Liver (tissue), 9 donors: ENCODE data around the gene AOPEP. TPM values are rescaled to one million over a fixed set of nuclear protein-coding genes. Genes with fewer than 3 reads are reported as not detected.

Experiments
- DNase-seq: peaks from one replicate; pipeline ENCODE4 v3.0.0-alpha.2; 2017; ENCODE audit warnings: low spot score
- H3K27ac ChIP-seq, 2 donors: one replicate each; pipeline ENCODE4 v1.7.0; 2013; ENCODE audit warnings: inconsistent platforms in 2 of 2, low read length in 2 of 2, control low read depth in 1 of 2, low read depth in 1 of 2, mild to moderate bottlenecking in 1 of 2
- H3K27me3 ChIP-seq, 4 donors: one replicate each; pipeline versions ENCODE4 v1.6.1 to v1.7.0; 2013; ENCODE audit warnings: low read length in 3 of 4, inconsistent platforms in 1 of 4, mild to moderate bottlenecking in 1 of 4, moderate library complexity in 1 of 4; ENCODE audit not compliant: control insufficient read depth in 4 of 4, insufficient read depth in 4 of 4
- H3K36me3 ChIP-seq, 4 donors: one replicate each; pipeline versions ENCODE4 v1.6.1 to v1.7.0; 2013; ENCODE audit warnings: low read length in 3 of 4, mild to moderate bottlenecking in 3 of 4, low read depth in 1 of 4, moderate library complexity in 1 of 4; ENCODE audit not compliant: control insufficient read depth in 4 of 4, insufficient read depth in 3 of 4
- H3K4me1 ChIP-seq, 4 donors: one replicate each; pipeline versions ENCODE4 v1.6.1 to v1.7.0; 2013; ENCODE audit warnings: low read length in 3 of 4, mild to moderate bottlenecking in 3 of 4, moderate library complexity in 1 of 4; ENCODE audit not compliant: control insufficient read depth in 4 of 4, insufficient read depth in 4 of 4
- H3K4me3 ChIP-seq, 3 donors: one replicate each; pipeline versions ENCODE4 v1.6.1 to v1.7.0; 2013; ENCODE audit warnings: low read length in 3 of 3, control low read depth in 1 of 3, low read depth in 1 of 3, mild to moderate bottlenecking in 1 of 3
- H3K9ac ChIP-seq, 2 donors: one replicate each; pipeline ENCODE4 v1.7.0; 2013; ENCODE audit warnings: low read length in 2 of 2, mild to moderate bottlenecking in 2 of 2, moderate library complexity in 2 of 2, control low read depth in 1 of 2, low read depth in 1 of 2
- H3K9me3 ChIP-seq, 4 donors: one replicate each; pipeline versions ENCODE4 v1.6.1 to v1.7.0; 2013; ENCODE audit warnings: low read length in 3 of 4; ENCODE audit not compliant: control insufficient read depth in 4 of 4
- ATF3 ChIP-seq: IDR thresholded peaks from 2 replicates; pipeline ENCODE4 v1.6.1; 2016; ENCODE audit warnings: antibody characterized with exemption
- EGR1 ChIP-seq, 2 donors: IDR thresholded peaks; 2 replicates each; pipeline ENCODE4 v1.6.1; 2016 to 2018; ENCODE audit warnings: antibody characterized with exemption in 2 of 2, low read depth in 2 of 2
- FOXA1 ChIP-seq: IDR thresholded peaks from 2 replicates; pipeline ENCODE4 v1.6.1; 2016; ENCODE audit warnings: antibody characterized with exemption
- FOXA2 ChIP-seq: IDR thresholded peaks from 2 replicates; pipeline ENCODE4 v1.6.1; 2016; ENCODE audit warnings: antibody characterized with exemption
- GABPA ChIP-seq, 2 donors: IDR thresholded peaks in 1 of 2; conservative IDR thresholded peaks in 1 of 2; 2 replicates each; pipeline ENCODE4 v1.6.1; 2016; ENCODE audit warnings: antibody characterized with exemption in 2 of 2, mild to moderate bottlenecking in 1 of 2, moderate library complexity in 1 of 2
- HNF4G ChIP-seq: IDR thresholded peaks from 2 replicates; pipeline ENCODE4 v1.6.1; 2016; ENCODE audit warnings: antibody characterized with exemption
- JUND ChIP-seq, 2 donors: IDR thresholded peaks; 2 replicates each; pipeline ENCODE4 v1.6.1; 2016; ENCODE audit warnings: antibody characterized with exemption in 2 of 2
- MAX ChIP-seq: IDR thresholded peaks from 2 replicates; pipeline ENCODE4 v1.6.1; 2016; ENCODE audit warnings: antibody characterized with exemption
- NR2F2 ChIP-seq: IDR thresholded peaks from 2 replicates; pipeline ENCODE4 v1.6.1; 2016; ENCODE audit warnings: antibody characterized with exemption
- RAD21 ChIP-seq, 2 donors: IDR thresholded peaks; 2 replicates each; pipeline ENCODE4 v1.6.1; 2016; ENCODE audit warnings: antibody characterized with exemption in 2 of 2, mild to moderate bottlenecking in 2 of 2
- REST ChIP-seq: IDR thresholded peaks from 2 replicates; pipeline ENCODE4 v1.6.1; 2016; ENCODE audit warnings: antibody characterized with exemption, mild to moderate bottlenecking
- RXRA ChIP-seq, 2 donors: IDR thresholded peaks; 2 replicates each; pipeline ENCODE4 v1.6.1; 2017 to 2018; ENCODE audit warnings: antibody characterized with exemption in 2 of 2, mild to moderate bottlenecking in 1 of 2
- SP1 ChIP-seq: IDR thresholded peaks from 2 replicates; pipeline ENCODE4 v1.6.1; 2018; ENCODE audit warnings: antibody characterized with exemption, mild to moderate bottlenecking
- YY1 ChIP-seq: IDR thresholded peaks from 2 replicates; pipeline ENCODE4 v1.6.1; 2016; ENCODE audit warnings: antibody characterized with exemption, mild to moderate bottlenecking
- ZBTB33 ChIP-seq: IDR thresholded peaks from 2 replicates; pipeline ENCODE4 v1.6.1; 2016; ENCODE audit warnings: antibody characterized with exemption
- WGBS: extraction: QIAGEN DNeasy Blood & Tissue Kit; methylation state at CpG from one replicate; pipeline ENCODE4 v1.1.7; 2013; 5-methylcytosine and 5-hydroxymethylcytosine counted together
- polyA plus RNA-seq, 2 donors: library from polyadenylated mRNA; stranded (reverse) in 1 of 2; unstranded in 1 of 2; fragments of 200-250 nt in 1 of 2; fragments of >200 nt in 1 of 2; fragmentation: Nextera tagmentation in 1 of 2; extraction: Ambion mirVana in 1 of 2; gene quantifications; one replicate each; pipeline versions ENCODE4 v1.2.1 to v1.2.3, GENCODE V29; 2013 to 2015
- total RNA-seq, 2 donors: library from RNA; depleted of rRNA; stranded (reverse); fragments of >200 nt; gene quantifications; one replicate each; pipeline ENCODE4 v1.2.3, GENCODE V29; 2014
- donor health status: healthy.
- donor health status: healthy.
- donor health status: healthy.
- donor health status: healthy.
- donor health status: healthy.

Gene AOPEP
- total and polyA plus RNA-seq, 4 donors, result 22.2 to 77.1 (median 34.8) TPM

GRCh38 chr9:94906181-94906580 is 179.7 kb downstream of the AOPEP start:
- no peak for DNase-seq
- Histone ChIP-seq H3K4me3 (no peak overlapping the region), H3K27ac (no peak overlapping the region), H3K9ac (no peak overlapping the region), H3K36me3 (no peaks in the 10 kb centered on the region), H3K9me3 (no peaks in the 10 kb centered on the region), H3K27me3 (no peaks in the 10 kb centered on the region), H3K4me1 (peaks cover 0 to 2% (median 0%) of the 10 kb centered on the region in 4 donors)
- TF ChIP-seq RXRA (IDR thresholded peaks at IDR 0.05) (no peak), RAD21 (IDR thresholded peaks at IDR 0.05) (no peak), YY1 (no peak), EGR1 (IDR thresholded peaks at IDR 0.05; ENCODE audit: low read depth in 2 of 2) (no peak), NR2F2 (no peak), ATF3 (no peak), REST (no peak), JUND (IDR thresholded peaks at IDR 0.05) (no peak), ZBTB33 (no peak), GABPA (IDR thresholded peaks at IDR 0.05 in 1 of 2, conservative IDR thresholded peaks at IDR 0.05 in 1 of 2) (no peak), HNF4G (no peak)
- 96% methylated on average over 6 of the region's 6 CpGs for WGBS

GRCh38 chr9:94906713-94907112 is 180.2 kb downstream of the AOPEP start:
- no peak overlapping the region for H3K4me3 ChIP-seq
- DNase-seq, result no peak
- no peak overlapping the region for H3K9ac ChIP-seq
- no peak overlapping the region for H3K27ac ChIP-seq
- 77% methylated on average over 3 of the region's 3 CpGs for WGBS
- H3K9me3 ChIP-seq, result no peaks in the 10 kb centered on the region
- no peaks in the 10 kb centered on the region for H3K36me3 ChIP-seq
- TF ChIP-seq GABPA (IDR thresholded peaks at IDR 0.05 in 1 of 2, conservative IDR thresholded peaks at IDR 0.05 in 1 of 2) (no peak), YY1 (no peak), FOXA2 (no peak), RAD21 (IDR thresholded peaks at IDR 0.05) (no peak), FOXA1 (no peak), NR2F2 (no peak), SP1 (no peak), MAX (no peak), ZBTB33 (no peak), REST (no peak), JUND (IDR thresholded peaks at IDR 0.05) (no peak)
- H3K27me3 ChIP-seq, result no peaks in the 10 kb centered on the region
- H3K4me1 ChIP-seq, result peaks cover 0 to 2% (median 0%) of the 10 kb centered on the region in 4 donors
